Skeletal muscle tissue (tissue), 4 donors: ENCODE data around the gene JPH3. TPM values are rescaled to one million over a fixed set of nuclear protein-coding genes. Genes with fewer than 3 reads are reported as not detected.

Source experiments
- H3K27ac ChIP-seq: one replicate; pipeline ENCODE4 v1.7.0; 2013; ENCODE audit warnings: mild to moderate bottlenecking, low read depth, low read length, inconsistent platforms
- H3K27me3 ChIP-seq, 3 donors: one replicate each; pipeline ENCODE4 v1.7.0; 2013; ENCODE audit warnings: low read length in 3 of 3; ENCODE audit not compliant: control insufficient read depth in 3 of 3, insufficient read depth in 3 of 3
- H3K36me3 ChIP-seq, 3 donors: one replicate each; pipeline ENCODE4 v1.7.0; 2013; ENCODE audit warnings: low read length in 3 of 3; ENCODE audit not compliant: control insufficient read depth in 3 of 3, insufficient read depth in 3 of 3
- H3K4me1 ChIP-seq, 3 donors: one replicate each; pipeline ENCODE4 v1.7.0; 2013; ENCODE audit warnings: low read length in 3 of 3, mild to moderate bottlenecking in 3 of 3; ENCODE audit not compliant: control insufficient read depth in 3 of 3, insufficient read depth in 3 of 3
- H3K4me3 ChIP-seq, 3 donors: one replicate each; pipeline ENCODE4 v1.7.0; 2013; ENCODE audit warnings: low read length in 3 of 3
- H3K9ac ChIP-seq, 3 donors: one replicate each; pipeline ENCODE4 v1.7.0; 2013; ENCODE audit warnings: low read length in 3 of 3, mild to moderate bottlenecking in 3 of 3, moderate library complexity in 2 of 3, low read depth in 1 of 3
- H3K9me3 ChIP-seq, 3 donors: one replicate each; pipeline ENCODE4 v1.7.0; 2013; ENCODE audit warnings: low read length in 3 of 3; ENCODE audit not compliant: control insufficient read depth in 3 of 3
- total RNA-seq: library from RNA; depleted of rRNA; stranded (reverse); fragments of >200 nt; gene quantifications from one replicate; pipeline ENCODE4 v1.2.3, GENCODE V29; 2014
- donor health status: Osteomylitis.

The JPH3 gene
- total RNA-seq, 1 donor from 2014 or later, result not detected

- no peak overlapping the region for H3K27ac ChIP-seq
- H3K4me1 ChIP-seq, result peaks cover 0 to 9% (median 5%) of the 10 kb centered on the region in 3 donors
- peaks cover 3 to 17% (median 8%) of the 10 kb centered on the region in 3 donors for H3K27me3 ChIP-seq
- H3K4me3 ChIP-seq, result no peak overlapping the region
- H3K9ac ChIP-seq, result peak overlapping the region in 1 of 3 donors; percentile 16
- no peaks in the 10 kb centered on the region for H3K36me3 ChIP-seq
- H3K9me3 ChIP-seq, result no peaks in the 10 kb centered on the region
Measured at GRCh38 chr16:87561200-87562105, 40.9 kb upstream of the JPH3 start.

- Histone ChIP-seq H3K27me3 (peaks cover 3 to 11% (median 3%) of the 10 kb centered on the region in 3 donors), H3K36me3 (no peaks in the 10 kb centered on the region), H3K9me3 (no peaks in the 10 kb centered on the region), H3K27ac (no peak overlapping the region), H3K9ac (no peak overlapping the region), H3K4me1 (peaks cover 0 to 5% (median 0%) of the 10 kb centered on the region in 3 donors), H3K4me3 (no peak overlapping the region)
Measured at GRCh38 chr16:87562201-87562600, 40.1 kb upstream of the JPH3 start.

GRCh38 chr16:87563022-87563421 is 39.3 kb upstream of the JPH3 start:
- Histone ChIP-seq H3K36me3 (no peaks in the 10 kb centered on the region), H3K27me3 (peaks cover 3 to 11% (median 3%) of the 10 kb centered on the region in 3 donors), H3K9me3 (no peaks in the 10 kb centered on the region), H3K4me1 (peaks cover 0 to 5% (median 0%) of the 10 kb centered on the region in 3 donors), H3K27ac (no peak overlapping the region), H3K4me3 (no peak overlapping the region), H3K9ac (no peak overlapping the region)

- no peak overlapping the region for H3K9ac ChIP-seq
- no peak overlapping the region for H3K27ac ChIP-seq
- H3K27me3 ChIP-seq, result peaks cover 3 to 9% (median 4%) of the 10 kb centered on the region in 3 donors
- H3K4me3 ChIP-seq, result no peak overlapping the region
- H3K4me1 ChIP-seq, result peaks cover 0 to 5% (median 0%) of the 10 kb centered on the region in 3 donors
- H3K36me3 ChIP-seq, result no peaks in the 10 kb centered on the region
- H3K9me3 ChIP-seq, result no peaks in the 10 kb centered on the region
Measured at GRCh38 chr16:87563714-87564523, 38.4 kb upstream of the JPH3 start.

- Histone ChIP-seq H3K9ac (no peak overlapping the region), H3K4me3 (no peak overlapping the region), H3K27me3 (peaks cover 3 to 11% (median 10%) of the 10 kb centered on the region in 3 donors), H3K27ac (no peak overlapping the region), H3K9me3 (no peaks in the 10 kb centered on the region), H3K36me3 (no peaks in the 10 kb centered on the region), H3K4me1 (peaks cover 0 to 5% (median 0%) of the 10 kb centered on the region in 3 donors)
Measured at GRCh38 chr16:87564524-87564778, 37.9 kb upstream of the JPH3 start.

GRCh38 chr16:87569601-87570571 is 32.4 kb upstream of the JPH3 start:
- Histone ChIP-seq H3K9ac (no peak overlapping the region), H3K9me3 (no peaks in the 10 kb centered on the region), H3K27me3 (peaks cover 14 to 16% (median 16%) of the 10 kb centered on the region in 3 donors), H3K4me3 (no peak overlapping the region), H3K27ac (no peak overlapping the region), H3K36me3 (no peaks in the 10 kb centered on the region), H3K4me1 (peaks cover 3 to 14% (median 10%) of the 10 kb centered on the region in 3 donors)

- Histone ChIP-seq H3K27ac (no peak overlapping the region), H3K4me3 (no peak overlapping the region), H3K4me1 (peaks cover 3 to 14% (median 10%) of the 10 kb centered on the region in 3 donors), H3K36me3 (no peaks in the 10 kb centered on the region), H3K27me3 (peaks cover 16 to 22% (median 19%) of the 10 kb centered on the region in 3 donors), H3K9ac (peak overlapping the region in 1 of 3 donors; percentile 25), H3K9me3 (no peaks in the 10 kb centered on the region)
Measured at GRCh38 chr16:87570572-87570937, 31.8 kb upstream of the JPH3 start.

GRCh38 chr16:87570938-87571867 is 31.1 kb upstream of the JPH3 start:
- Histone ChIP-seq H3K36me3 (no peaks in the 10 kb centered on the region), H3K4me1 (peaks cover 3 to 14% (median 10%) of the 10 kb centered on the region in 3 donors), H3K9ac (peak overlapping the region in 1 of 3 donors; percentile 60), H3K4me3 (no peak overlapping the region), H3K9me3 (no peaks in the 10 kb centered on the region), H3K27ac (no peak overlapping the region), H3K27me3 (peaks cover 16 to 23% (median 23%) of the 10 kb centered on the region in 3 donors)
